Measurements from ENCODE around the gene BBS9. TPM values are rescaled to one million over a fixed set of nuclear protein-coding genes. Genes with fewer than 3 reads are reported as not detected.
"Not testable (repeated sequence)": the region's sequence is repeated elsewhere in the genome, so short reads cannot be mapped to it uniquely, and the experiment has no call there.

The BBS9 gene
- total and polyA plus RNA-seq, 2 experiments from 2014 or later = 10.2 to 15.0 TPM

- no peak for TF ChIP-seq EZH2phosphoT487 (IDR thresholded peaks at IDR 0.05; ENCODE audit: insufficient read depth, low read depth)
- TF ChIP-seq EZH2 (IDR thresholded peaks at IDR 0.05; ENCODE audit: insufficient read depth, poor library complexity, severe bottlenecking) = no peak
These were observed 170.1 kb downstream of the BBS9 start for GRCh38 chr7:33299425-33299824.

DNA sequence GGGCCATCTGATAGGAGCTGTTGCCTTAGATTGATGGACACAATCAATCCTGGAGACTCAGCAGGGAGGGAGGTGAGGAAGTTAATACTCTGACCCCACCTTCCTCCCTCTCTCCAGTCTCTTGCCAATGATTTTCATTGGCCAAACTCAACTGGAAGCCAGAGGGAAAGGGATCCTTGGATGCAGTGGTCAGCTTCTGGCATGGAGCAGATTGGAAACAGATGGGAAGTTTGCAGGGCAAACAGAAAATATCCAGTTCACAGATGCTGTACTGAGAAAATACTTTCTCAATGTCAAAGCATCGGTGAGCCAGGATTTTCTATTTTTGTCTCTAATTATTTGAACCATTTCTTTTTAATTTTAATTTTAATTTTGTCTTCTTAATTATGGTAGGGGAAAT, 170.8 kb downstream of the BBS9 start:
- no peaks in the 10 kb centered on the region for H3K4me1 ChIP-seq (ENCODE audit: insufficient read depth)
- H2AFZ ChIP-seq = no peak overlapping the region
- TF ChIP-seq EZH2 (IDR thresholded peaks at IDR 0.05; ENCODE audit: insufficient read depth, poor library complexity, severe bottlenecking) (no peak), EZH2phosphoT487 (IDR thresholded peaks at IDR 0.05; ENCODE audit: insufficient read depth, low read depth) (no peak)
- H3K27ac ChIP-seq = no peak overlapping the region
- no peaks in the 10 kb centered on the region for H3F3A ChIP-seq (ENCODE audit: insufficient read depth)
- H3K4me2 ChIP-seq (ENCODE audit: unreplicated experiment) = no peak overlapping the region
- H3K9ac ChIP-seq = no peak overlapping the region
- in situ Hi-C loops (cut with MboI) = no loop called here
- no peaks in the 10 kb centered on the region for H3K79me2 ChIP-seq (ENCODE audit: insufficient read depth)
- no peaks in the 10 kb centered on the region for H3K27me3 ChIP-seq (replicated peaks; ENCODE audit: insufficient read depth)
- H3K36me3 ChIP-seq (ENCODE audit: low read depth) = no peaks in the 10 kb centered on the region; the same call in 1 of the 2 replicates
- no peaks in the 10 kb centered on the region for H3K9me3 ChIP-seq (ENCODE audit: low read depth)
- DNase-seq = no peak
- no peaks in the 10 kb centered on the region for H4K20me1 ChIP-seq (ENCODE audit: insufficient read depth)
- no peak overlapping the region for H3K4me3 ChIP-seq
- no peaks in the 10 kb centered on the region for H3K9me2 ChIP-seq (ENCODE audit: insufficient read depth)
- 43 to 56% methylated on average over 1 of the region's 1 CpG for WGBS, 2 experiments (ENCODE audit: low coverage in 1 of 2, low lambda C conversion rate in 2 of 2, missing lambda C conversion rate in 2 of 2)

More at GRCh38 chr7:33299425-33299824, 170.1 kb downstream of the BBS9 start:
- no peaks in the 10 kb centered on the region; the same call in 1 of the 2 replicates for H3K36me3 ChIP-seq (ENCODE audit: low read depth)
- H3K4me3 ChIP-seq = no peak overlapping the region
- H2AFZ ChIP-seq = no peak overlapping the region
- 44 to 54% methylated on average over 2 of the region's 2 CpGs for WGBS, 2 experiments (ENCODE audit: low coverage in 1 of 2, low lambda C conversion rate in 2 of 2, missing lambda C conversion rate in 2 of 2)
- H3K9me2 ChIP-seq (ENCODE audit: insufficient read depth) = no peaks in the 10 kb centered on the region
- H3K27ac ChIP-seq = no peak overlapping the region
- in situ Hi-C loops (cut with MboI) = no loop called here
- H3K27me3 ChIP-seq (replicated peaks; ENCODE audit: insufficient read depth) = no peaks in the 10 kb centered on the region
- no peaks in the 10 kb centered on the region for H3K9me3 ChIP-seq (ENCODE audit: low read depth)
- no peaks in the 10 kb centered on the region for H3K79me2 ChIP-seq (ENCODE audit: insufficient read depth)
- no peak overlapping the region for H3K4me2 ChIP-seq (ENCODE audit: unreplicated experiment)
- no peak overlapping the region for H3K9ac ChIP-seq
- no peak for DNase-seq
- no peaks in the 10 kb centered on the region for H4K20me1 ChIP-seq (ENCODE audit: insufficient read depth)
- no peaks in the 10 kb centered on the region for H3F3A ChIP-seq (ENCODE audit: insufficient read depth)
- H3K4me1 ChIP-seq (ENCODE audit: insufficient read depth) = no peaks in the 10 kb centered on the region

- no peaks in the 10 kb centered on the region for H3K79me2 ChIP-seq (ENCODE audit: insufficient read depth)
- TF ChIP-seq EZH2 (IDR thresholded peaks at IDR 0.05; ENCODE audit: insufficient read depth, poor library complexity, severe bottlenecking) = no peak
- no peak for TF ChIP-seq EZH2phosphoT487 (IDR thresholded peaks at IDR 0.05; ENCODE audit: insufficient read depth, low read depth)
- in situ Hi-C loops (cut with MboI) = no loop called here
These were observed 171.4 kb downstream of the BBS9 start for GRCh38 chr7:33300742-33301141.

DNA sequence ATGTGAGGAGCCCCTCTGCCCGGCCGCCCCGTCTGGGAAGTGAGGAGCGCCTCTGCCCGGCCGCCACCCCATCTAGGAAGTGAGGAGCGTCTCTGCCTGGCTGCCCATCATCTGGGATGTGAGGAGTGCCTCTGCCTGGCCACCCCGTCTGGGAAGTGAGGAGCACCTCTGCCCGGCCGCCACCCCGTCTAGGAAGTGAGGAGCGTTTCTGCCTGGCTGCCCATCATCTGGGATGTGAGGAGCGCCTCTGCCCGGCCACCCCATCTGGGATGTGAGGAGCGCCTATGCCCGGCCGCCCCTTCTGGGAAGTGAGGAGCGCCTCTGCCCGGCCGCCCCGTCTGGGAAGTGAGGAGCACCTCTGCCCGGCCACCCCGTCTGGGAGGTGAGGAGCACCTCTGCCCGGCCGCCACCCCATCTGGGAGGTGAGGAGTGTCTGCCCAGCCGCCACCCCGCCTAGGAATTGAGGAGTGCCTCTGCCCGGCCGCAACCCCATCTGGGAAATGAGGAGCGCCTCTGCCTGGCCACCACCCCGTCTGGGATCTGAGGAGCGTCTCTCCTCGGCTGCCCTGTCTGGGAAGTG, 174.7 kb downstream of the BBS9 start:
- H3F3A ChIP-seq (ENCODE audit: insufficient read depth); H3K4me1 ChIP-seq (ENCODE audit: insufficient read depth); H2AFZ ChIP-seq; H3K36me3 ChIP-seq (ENCODE audit: low read depth); DNase-seq; H4K20me1 ChIP-seq (ENCODE audit: insufficient read depth); H3K9me3 ChIP-seq (ENCODE audit: low read depth); H3K4me3 ChIP-seq; H3K79me2 ChIP-seq (ENCODE audit: insufficient read depth); H3K4me2 ChIP-seq (ENCODE audit: unreplicated experiment); H3K9ac ChIP-seq; H3K27me3 ChIP-seq (replicated peaks; ENCODE audit: insufficient read depth); in situ Hi-C loops (cut with MboI); H3K9me2 ChIP-seq (ENCODE audit: insufficient read depth); H3K27ac ChIP-seq: not testable (repeated sequence)
- 93 to 96% methylated on average over 8 to 33 of the region's 33 CpGs for WGBS, 2 experiments (ENCODE audit: low coverage in 1 of 2, low lambda C conversion rate in 2 of 2, missing lambda C conversion rate in 2 of 2)

More at GRCh38 chr7:33300742-33301141, 171.4 kb downstream of the BBS9 start:
- Histone ChIP-seq H2AFZ (no peak overlapping the region), H3F3A (ENCODE audit: insufficient read depth) (no peaks in the 10 kb centered on the region), H3K9me2 (ENCODE audit: insufficient read depth) (no peaks in the 10 kb centered on the region), H3K36me3 (ENCODE audit: low read depth) (no peaks in the 10 kb centered on the region; the same call in 1 of the 2 replicates), H3K4me3 (no peak overlapping the region), H3K27me3 (replicated peaks; ENCODE audit: insufficient read depth) (no peaks in the 10 kb centered on the region), H3K4me2 (ENCODE audit: unreplicated experiment) (no peak overlapping the region), H3K4me1 (ENCODE audit: insufficient read depth) (no peaks in the 10 kb centered on the region), H4K20me1 (ENCODE audit: insufficient read depth) (no peaks in the 10 kb centered on the region), H3K27ac (no peak overlapping the region), H3K9ac (no peak overlapping the region), H3K9me3 (ENCODE audit: low read depth) (no peaks in the 10 kb centered on the region)
- no peak for DNase-seq

DNA sequence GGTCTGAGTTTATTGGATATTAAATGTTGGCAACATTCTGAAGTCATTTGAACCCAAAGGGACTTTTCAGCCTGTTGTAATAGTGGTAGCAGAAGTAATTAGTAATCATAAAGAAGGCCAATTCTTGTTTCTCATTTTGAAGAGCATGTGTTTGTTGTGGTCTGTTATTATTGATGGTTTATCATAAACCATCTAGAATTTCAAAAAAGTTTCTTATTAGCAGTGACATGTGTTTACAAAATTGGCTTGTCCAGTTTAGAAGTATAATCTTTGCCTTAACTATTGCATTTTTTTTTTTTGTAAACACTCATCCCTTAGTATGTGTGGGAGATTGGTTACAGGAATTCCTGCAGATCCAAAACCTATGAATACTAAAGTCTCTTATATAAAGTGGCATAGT, 177.8 kb downstream of the BBS9 start:
- H3K4me2 ChIP-seq (ENCODE audit: unreplicated experiment) = no peak overlapping the region
- no peaks in the 10 kb centered on the region for H3K27me3 ChIP-seq (replicated peaks; ENCODE audit: insufficient read depth)
- H2AFZ ChIP-seq = no peak overlapping the region
- no peak for DNase-seq
- H3K4me1 ChIP-seq (ENCODE audit: insufficient read depth) = no peaks in the 10 kb centered on the region
- no peaks in the 10 kb centered on the region for H3K9me2 ChIP-seq (ENCODE audit: insufficient read depth)
- H3K4me3 ChIP-seq = no peak overlapping the region
- H3F3A ChIP-seq (ENCODE audit: insufficient read depth) = no peaks in the 10 kb centered on the region
- no peak for TF ChIP-seq EZH2phosphoT487 (IDR thresholded peaks at IDR 0.05; ENCODE audit: insufficient read depth, low read depth)
- no peak for TF ChIP-seq EZH2 (IDR thresholded peaks at IDR 0.05; ENCODE audit: insufficient read depth, poor library complexity, severe bottlenecking)
- H3K9me3 ChIP-seq (ENCODE audit: low read depth) = no peaks in the 10 kb centered on the region
- no peaks in the 10 kb centered on the region for H3K79me2 ChIP-seq (ENCODE audit: insufficient read depth)
- H3K9ac ChIP-seq = no peak overlapping the region
- in situ Hi-C loops (cut with MboI) = no loop called here
- H3K36me3 ChIP-seq (ENCODE audit: low read depth) = no peaks in the 10 kb centered on the region
- H4K20me1 ChIP-seq (ENCODE audit: insufficient read depth) = no peaks in the 10 kb centered on the region
- H3K27ac ChIP-seq = no peak overlapping the region

Measured in GM23248 (cell line).